PC-3 (cell line): ENCODE measurements around the gene STXBP5L. TPM values are rescaled to one million over a fixed set of nuclear protein-coding genes. Genes with fewer than 3 reads are reported as not detected.

ENCODE experiments used
- ATAC-seq: fragments of 200-7000 bp; cut with Tn5 transposase; 2 replicates; pipeline ENCODE4 v1.9.1; 2020; ENCODE audit warnings: mild to moderate bottlenecking, moderate library complexity
- BruUV-seq: library from RNA; stranded (reverse); fragments of 400-500 nt; replicated peaks from 2 replicates; lab custom pipeline; 2021; lab: Mats Ljungman, UMichigan
- CTCF ChIA-PET: fragments of 300-600 bp; sonication (Branson Sonifier 250); formaldehyde crosslinking; loops from one replicate; lab custom pipeline; 2022; ENCODE audit warnings: antibody characterized with exemption; lab: Charles Lee
- POLR2A ChIA-PET: fragments of 300-600 bp; sonication (Branson Sonifier 250); formaldehyde crosslinking; loops from one replicate; lab custom pipeline; 2022; ENCODE audit warnings: antibody characterized with exemption; ENCODE audit not compliant: unreplicated experiment; lab: Charles Lee
- DNase-seq: peaks from one replicate; pipeline ENCODE4 v3.0.0-alpha.2; 2015
- H2AFZ ChIP-seq: fragments of 300-600 bp; sonication (generic); 2 replicates; pipeline ENCODE4 v1.6.0; 2016; ENCODE audit warnings: antibody characterized with exemption, low read length
- H3F3A ChIP-seq: fragments of 300-600 bp; sonication (generic); one replicate; pipeline ENCODE4 v1.6.0; 2017; ENCODE audit warnings: antibody characterized with exemption, low read length, control low read depth, mild to moderate bottlenecking; ENCODE audit not compliant: unreplicated experiment
- H3K27ac ChIP-seq: fragments of 300-600 bp; sonication (generic); 2 replicates; pipeline ENCODE4 v1.5.1; 2016; ENCODE audit warnings: mild to moderate bottlenecking, low read length
- H3K27me3 ChIP-seq: fragments of 300-600 bp; sonication (generic); 2 replicates; pipeline ENCODE4 v1.6.1; 2016; ENCODE audit warnings: low read length, mixed read lengths
- H3K36me3 ChIP-seq: fragments of 300-600 bp; sonication (generic); 2 replicates; pipeline ENCODE4 v1.6.1; 2016; ENCODE audit warnings: low read depth, mixed run types, low read length, mixed read lengths
- H3K4me1 ChIP-seq: fragments of 300-600 bp; sonication (generic); 2 replicates; pipeline ENCODE4 v1.5.1; 2016; ENCODE audit warnings: low read length; ENCODE audit not compliant: insufficient read depth
- H3K4me2 ChIP-seq: fragments of 300-600 bp; sonication (generic); 2 replicates; pipeline ENCODE4 v1.6.0; 2016; ENCODE audit warnings: low read length
- H3K4me3 ChIP-seq: fragments of 300-600 bp; sonication (generic); 2 replicates; pipeline ENCODE4 v1.5.1; 2016; ENCODE audit warnings: mild to moderate bottlenecking, low read length, mixed read lengths
- H3K79me2 ChIP-seq: fragments of 300-600 bp; sonication (generic); 2 replicates; pipeline ENCODE4 v1.6.1; 2017; ENCODE audit warnings: low read length, mixed read lengths
- H3K9ac ChIP-seq: fragments of 300-600 bp; sonication (generic); 2 replicates; pipeline ENCODE4 v1.6.0; 2016; ENCODE audit warnings: mild to moderate bottlenecking, low read length
- H3K9me2 ChIP-seq: fragments of 300-600 bp; sonication (generic); replicated peaks from 2 replicates; pipeline ENCODE4 v1.6.1; 2016; ENCODE audit warnings: mixed run types, low read length, mixed read lengths
- H3K9me3 ChIP-seq: fragments of 300-600 bp; sonication (generic); 2 replicates; pipeline ENCODE4 v1.6.1; 2016; ENCODE audit warnings: low read length, mixed read lengths
- H4K20me1 ChIP-seq: fragments of 300-600 bp; sonication (generic); 2 replicates; pipeline ENCODE4 v1.6.1; 2016; ENCODE audit warnings: low read length, mixed read lengths
- CTCF ChIP-seq: fragments of 300-600 bp; sonication (generic); conservative IDR thresholded peaks from 2 replicates; pipeline ENCODE4 v1.5.1; 2017; ENCODE audit warnings: antibody characterized with exemption, low read depth, mild to moderate bottlenecking, low read length
- EZH2 ChIP-seq: fragments of 300-600 bp; sonication (generic); IDR thresholded peaks from one replicate; pipeline ENCODE4 v1.6.1; 2017; ENCODE audit warnings: antibody characterized with exemption, mild to moderate bottlenecking, low read length; ENCODE audit not compliant: unreplicated experiment
- EZH2phosphoT487 ChIP-seq: fragments of 300-600 bp; sonication (generic); IDR thresholded peaks from 2 replicates; pipeline ENCODE4 v1.6.1; 2018; ENCODE audit warnings: mild to moderate bottlenecking, antibody characterized with exemption, low read length, borderline replicate concordance
- intact Hi-C: fragments of 100-400 bp; cut with micrococcal nuclease; formaldehyde crosslinking; loops from 2 replicates; pipeline ENCODE4 v1.9.0; 2023
- total RNA-seq: library from RNA; depleted of rRNA; stranded (reverse); fragments of >200 nt; gene quantifications from 2 replicates; pipeline ENCODE4 v1.2.3, GENCODE V29; 2014

The STXBP5L gene
- total RNA-seq, 1 experiment from 2014 or later: not detected

GRCh38 chr3:121414924-121415323 is 506.9 kb downstream of the STXBP5L start:
- Histone ChIP-seq H3K79me2 (no peaks in the 10 kb centered on the region), H3K4me1 (peaks cover 12% of the 10 kb centered on the region), H3F3A (no peaks in the 10 kb centered on the region), H3K4me3 (no peak overlapping the region), H3K9me3 (no peaks in the 10 kb centered on the region), H3K27me3 (no peaks in the 10 kb centered on the region), H3K36me3 (no peaks in the 10 kb centered on the region), H4K20me1 (no peaks in the 10 kb centered on the region), H3K27ac (no peak overlapping the region), H3K4me2 (no peak overlapping the region), H3K9me2 (no peaks in the 10 kb centered on the region), H2AFZ (no peak overlapping the region), H3K9ac (no peak overlapping the region)
- POLR2A ChIA-PET: no interaction called here
- TF ChIP-seq EZH2phosphoT487: no peak
- TF ChIP-seq CTCF: no peak
- TF ChIP-seq EZH2: no peak
- CTCF ChIA-PET: no interaction called here
- intact Hi-C loops: no loop called here
- DNase-seq (no peak), ATAC-seq (no peak)
- no TSS peak for BruUV-seq

GRCh38 chr3:121418182-121418581 is 510.2 kb downstream of the STXBP5L start:
- ChIA-PET POLR2A (no interaction called here), CTCF (no interaction called here)
- H3K36me3 ChIP-seq: no peaks in the 10 kb centered on the region
- no peak overlapping the region for H3K27ac ChIP-seq
- no peak overlapping the region for H3K4me3 ChIP-seq
- TF ChIP-seq CTCF: no peak
- TF ChIP-seq EZH2phosphoT487: no peak
- no peak for TF ChIP-seq EZH2
- H3K4me2 ChIP-seq: no peak overlapping the region
- no TSS peak for BruUV-seq
- no peaks in the 10 kb centered on the region for H3K27me3 ChIP-seq
- H3K9me2 ChIP-seq: no peaks in the 10 kb centered on the region
- H3K4me1 ChIP-seq: no peaks in the 10 kb centered on the region
- no peaks in the 10 kb centered on the region for H3F3A ChIP-seq
- intact Hi-C loops: no loop called here
- no peak overlapping the region for H3K9ac ChIP-seq
- DNase-seq (no peak), ATAC-seq (no peak)
- no peaks in the 10 kb centered on the region for H4K20me1 ChIP-seq
- H3K9me3 ChIP-seq: no peaks in the 10 kb centered on the region
- H3K79me2 ChIP-seq: no peaks in the 10 kb centered on the region
- H2AFZ ChIP-seq: no peak overlapping the region

GRCh38 chr3:121424549-121424948 is 516.5 kb downstream of the STXBP5L start:
- intact Hi-C loops: no loop called here
- Histone ChIP-seq H3K4me1 (no peaks in the 10 kb centered on the region), H3K9me2 (no peaks in the 10 kb centered on the region), H3K27ac (no peak overlapping the region), H3K4me3 (no peak overlapping the region), H2AFZ (no peak overlapping the region), H3K9me3 (no peaks in the 10 kb centered on the region), H3K36me3 (0 out of 2 replicates have a peak, but pooled peaks cover 1% of the 10 kb centered on the region), H3K9ac (no peak overlapping the region), H4K20me1 (no peaks in the 10 kb centered on the region), H3K27me3 (no peaks in the 10 kb centered on the region), H3K4me2 (no peak overlapping the region), H3F3A (no peaks in the 10 kb centered on the region), H3K79me2 (no peaks in the 10 kb centered on the region)
- ATAC-seq (no peak), DNase-seq (no peak)
- ChIA-PET POLR2A (no interaction called here), CTCF (no interaction called here)
- no TSS peak for BruUV-seq
- TF ChIP-seq EZH2 (no peak), CTCF (no peak), EZH2phosphoT487 (no peak)
